ENCODE measurements around the gene GJB3.
"Not testable (repeated sequence)": the region's sequence is repeated elsewhere in the genome, so short reads cannot be mapped to it uniquely, and the experiment has no call there.

GJB3 gene

GRCh38 chr1:34786521-34787325 is 5.7 kb downstream of the GJB3 start:
- no peak for FAIRE-seq

GRCh38 chr1:34787461-34788420 is 6.7 kb downstream of the GJB3 start:
- no peak for FAIRE-seq

GRCh38 chr1:34790985-34791384 is 10.0 kb downstream of the GJB3 start:
- FAIRE-seq, result no peak

GRCh38 chr1:34792424-34792823 is 11.4 kb downstream of the GJB3 start:
- FAIRE-seq, result no peak

GRCh38 chr1:34792868-34793727 is 12.1 kb downstream of the GJB3 start, which contains the start of gene GJA4:
Gene GJA4, plus strand, starts transcription at chr1:34792999. Its CDS starts 1,215 bp downstream, at chr1:34794214.
- FAIRE-seq, result no peak

- no peak for FAIRE-seq
Measured at GRCh38 chr1:34794001-34794789, 13.2 kb downstream of the GJB3 start.

- FAIRE-seq, result no peak
Measured at GRCh38 chr1:34794790-34795180, 13.8 kb downstream of the GJB3 start.

GRCh38 chr1:34795916-34796315 is 14.9 kb downstream of the GJB3 start:
- no peak for FAIRE-seq

- no peak for FAIRE-seq
Measured at GRCh38 chr1:34796990-34797389, 16.0 kb downstream of the GJB3 start.

GRCh38 chr1:34800214-34800613 is 19.2 kb downstream of the GJB3 start:
- FAIRE-seq, result no peak

- FAIRE-seq, result no peak
Measured at GRCh38 chr1:34803770-34804169, 22.8 kb downstream of the GJB3 start.

GRCh38 chr1:34806396-34806795 is 25.4 kb downstream of the GJB3 start:
- FAIRE-seq, result no peak

- no peak for FAIRE-seq
Measured at GRCh38 chr1:34808051-34808810, 27.2 kb downstream of the GJB3 start.

GRCh38 chr1:34810781-34811180 is 29.8 kb downstream of the GJB3 start:
- not testable (repeated sequence) for FAIRE-seq

- FAIRE-seq, result no peak
Measured at GRCh38 chr1:34816332-34816731, 35.3 kb downstream of the GJB3 start.

- no peak for FAIRE-seq
Measured at GRCh38 chr1:34816778-34817177, 35.8 kb downstream of the GJB3 start.

GRCh38 chr1:34818862-34819261 is 37.8 kb downstream of the GJB3 start:
- not testable (repeated sequence) for FAIRE-seq

- FAIRE-seq, result no peak
Measured at GRCh38 chr1:34822202-34822601, 41.2 kb downstream of the GJB3 start.

- FAIRE-seq, result no peak
Measured at GRCh38 chr1:34824817-34825454, 43.9 kb downstream of the GJB3 start.

- no peak for FAIRE-seq
Measured at GRCh38 chr1:34825455-34826091, 44.6 kb downstream of the GJB3 start.
